KMS-11 (cell line): ENCODE results near the gene PSORS1C1.

Source experiments
- H2AFZ ChIP-seq: fragments of 200-600 bp; sonication (generic); 2 replicates; pipeline ENCODE4 v1.6.1; 2016; ENCODE audit warnings: antibody characterized with exemption, mixed run types, low read depth
- H3K27ac ChIP-seq: fragments of 200-600 bp; sonication (generic); 2 replicates; pipeline ENCODE4 v1.6.1; 2016; ENCODE audit warnings: mild to moderate bottlenecking, mixed run types
- H3K27me3 ChIP-seq: fragments of 200-600 bp; sonication (generic); 2 replicates; pipeline ENCODE4 v1.6.1; 2017; ENCODE audit warnings: mild to moderate bottlenecking, low read depth, mixed run types, moderate library complexity; ENCODE audit not compliant: insufficient read depth
- H3K36me3 ChIP-seq: fragments of 200-600 bp; sonication (generic); 2 replicates; pipeline ENCODE4 v1.6.1; 2017; ENCODE audit warnings: mild to moderate bottlenecking, mixed run types; ENCODE audit not compliant: insufficient read depth
- H3K4me1 ChIP-seq: fragments of 200-600 bp; sonication (generic); 2 replicates; pipeline ENCODE4 v1.6.1; 2016; ENCODE audit warnings: mild to moderate bottlenecking, low read depth, mixed run types; ENCODE audit not compliant: poor library complexity, severe bottlenecking
- H3K4me2 ChIP-seq: fragments of 200-600 bp; sonication (generic); 2 replicates; pipeline ENCODE4 v1.7.0; 2016; ENCODE audit warnings: mild to moderate bottlenecking, mixed run types
- H3K4me3 ChIP-seq: fragments of 200-600 bp; sonication (generic); IDR thresholded peaks from 2 replicates; pipeline ENCODE4 v1.6.1; 2017; ENCODE audit warnings: low read depth, low read length, mixed read lengths; ENCODE audit not compliant: insufficient read depth
- H3K79me2 ChIP-seq: fragments of 200-600 bp; sonication (generic); 2 replicates; pipeline ENCODE4 v1.6.1; 2016; ENCODE audit warnings: low read depth, mixed run types; ENCODE audit not compliant: insufficient read depth
- H3K9ac ChIP-seq: fragments of 200-600 bp; sonication (generic); 2 replicates; pipeline ENCODE4 v1.6.1; 2016; ENCODE audit warnings: mild to moderate bottlenecking, mixed run types
- H4K20me1 ChIP-seq: fragments of 200-600 bp; sonication (generic); 2 replicates; pipeline ENCODE4 v1.6.1; 2016; ENCODE audit warnings: mild to moderate bottlenecking, mixed run types; ENCODE audit not compliant: insufficient read depth
- CTCF ChIP-seq: fragments of 200-600 bp; sonication (generic); conservative IDR thresholded peaks from 2 replicates; pipeline ENCODE4 v1.6.1; 2017; ENCODE audit warnings: low read depth, mild to moderate bottlenecking, antibody characterized with exemption, low read length, moderate library complexity, mixed read lengths

The PSORS1C1 gene

GRCh38 chr6:31143148-31143547 lies 28.5 kb downstream of the PSORS1C1 start:
- H3K27ac ChIP-seq: no peak overlapping the region
- TF ChIP-seq CTCF: no peak
- no peaks in the 10 kb centered on the region for H4K20me1 ChIP-seq
- H3K36me3 ChIP-seq: no peaks in the 10 kb centered on the region
- H2AFZ ChIP-seq: no peak overlapping the region
- no peaks in the 10 kb centered on the region for H3K79me2 ChIP-seq
- H3K4me3 ChIP-seq: no peak overlapping the region
- H3K4me2 ChIP-seq: no peak overlapping the region
- H3K27me3 ChIP-seq: no peaks in the 10 kb centered on the region
- no peaks in the 10 kb centered on the region for H3K4me1 ChIP-seq
- H3K9ac ChIP-seq: no peak overlapping the region

- no peak for TF ChIP-seq CTCF
- Histone ChIP-seq H3K4me2 (no peak overlapping the region), H3K4me1 (no peaks in the 10 kb centered on the region), H4K20me1 (no peaks in the 10 kb centered on the region), H3K4me3 (no peak overlapping the region), H3K9ac (no peak overlapping the region), H3K27me3 (no peaks in the 10 kb centered on the region), H3K27ac (no peak overlapping the region), H3K79me2 (no peaks in the 10 kb centered on the region), H3K36me3 (no peaks in the 10 kb centered on the region), H2AFZ (no peak overlapping the region)
These were observed 29.8 kb downstream of the PSORS1C1 start for GRCh38 chr6:31144296-31144969.

GRCh38 chr6:31144970-31145340 lies 30.4 kb downstream of the PSORS1C1 start:
- H3K27me3 ChIP-seq: no peaks in the 10 kb centered on the region
- H4K20me1 ChIP-seq: no peaks in the 10 kb centered on the region
- no peaks in the 10 kb centered on the region for H3K36me3 ChIP-seq
- H3K9ac ChIP-seq: no peak overlapping the region
- no peak for TF ChIP-seq CTCF
- H3K4me3 ChIP-seq: no peak overlapping the region
- H3K4me2 ChIP-seq: no peak overlapping the region
- H3K4me1 ChIP-seq: no peaks in the 10 kb centered on the region
- H2AFZ ChIP-seq: no peak overlapping the region
- no peaks in the 10 kb centered on the region for H3K79me2 ChIP-seq
- no peak overlapping the region for H3K27ac ChIP-seq

GRCh38 chr6:31145386-31145785 lies 30.8 kb downstream of the PSORS1C1 start:
- Histone ChIP-seq H3K4me2 (no peak overlapping the region), H3K4me3 (no peak overlapping the region), H3K36me3 (no peaks in the 10 kb centered on the region), H3K4me1 (no peaks in the 10 kb centered on the region), H3K27ac (no peak overlapping the region), H3K27me3 (no peaks in the 10 kb centered on the region), H4K20me1 (no peaks in the 10 kb centered on the region), H3K79me2 (no peaks in the 10 kb centered on the region), H3K9ac (no peak overlapping the region), H2AFZ (no peak overlapping the region)
- no peak for TF ChIP-seq CTCF
